Coronary artery (tissue), 2 donors: ENCODE measurements around the gene GCH1.
"Not testable (repeated sequence)": the region's sequence is repeated elsewhere in the genome, so short reads cannot be mapped to it uniquely, and the experiment has no call there.

Experiments used
- DNase-seq: peaks from one replicate; pipeline ENCODE4 v3.0.0-alpha.2; 2017; ENCODE audit warnings: low spot score
- H3K27ac ChIP-seq, 2 donors: fragments of 200-600 bp; sonication (generic); one replicate each; pipeline ENCODE4 v1.5.1; 2016 to 2019
- H3K4me3 ChIP-seq: fragments of 200-600 bp; sonication (generic); 2 replicates; pipeline ENCODE4 v1.5.1; 2016; ENCODE audit warnings: mild to moderate bottlenecking, moderate library complexity
- TF ChIP-seq, protein P1 (sequence below): fragments of 200-600 bp; sonication (generic); IDR thresholded peaks from one replicate; pipeline ENCODE4 v1.5.1; 2019; ENCODE audit warnings: antibody characterized with exemption

The GCH1 gene

DNA sequence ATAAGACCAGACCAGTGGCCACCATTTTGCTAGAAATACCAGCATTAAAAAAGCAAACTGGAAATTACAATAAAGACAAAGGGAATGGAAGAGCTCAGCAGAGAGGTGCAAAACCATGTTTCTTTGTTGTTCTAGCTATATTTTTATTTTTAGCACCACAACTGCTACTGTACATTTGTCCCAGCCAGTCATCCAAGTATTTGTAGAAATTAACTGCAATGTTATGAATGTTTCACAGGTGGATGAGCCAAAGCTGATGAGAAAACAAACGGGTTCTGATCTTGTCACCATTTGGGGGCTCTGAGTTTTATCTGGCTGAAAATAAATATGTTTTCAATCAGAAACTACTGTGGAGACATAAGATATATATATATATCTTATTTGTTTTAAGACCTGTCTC is 24.9 kb upstream of the GCH1 start:
- DNase-seq = no peak
- TF ChIP-seq, protein P1, sequence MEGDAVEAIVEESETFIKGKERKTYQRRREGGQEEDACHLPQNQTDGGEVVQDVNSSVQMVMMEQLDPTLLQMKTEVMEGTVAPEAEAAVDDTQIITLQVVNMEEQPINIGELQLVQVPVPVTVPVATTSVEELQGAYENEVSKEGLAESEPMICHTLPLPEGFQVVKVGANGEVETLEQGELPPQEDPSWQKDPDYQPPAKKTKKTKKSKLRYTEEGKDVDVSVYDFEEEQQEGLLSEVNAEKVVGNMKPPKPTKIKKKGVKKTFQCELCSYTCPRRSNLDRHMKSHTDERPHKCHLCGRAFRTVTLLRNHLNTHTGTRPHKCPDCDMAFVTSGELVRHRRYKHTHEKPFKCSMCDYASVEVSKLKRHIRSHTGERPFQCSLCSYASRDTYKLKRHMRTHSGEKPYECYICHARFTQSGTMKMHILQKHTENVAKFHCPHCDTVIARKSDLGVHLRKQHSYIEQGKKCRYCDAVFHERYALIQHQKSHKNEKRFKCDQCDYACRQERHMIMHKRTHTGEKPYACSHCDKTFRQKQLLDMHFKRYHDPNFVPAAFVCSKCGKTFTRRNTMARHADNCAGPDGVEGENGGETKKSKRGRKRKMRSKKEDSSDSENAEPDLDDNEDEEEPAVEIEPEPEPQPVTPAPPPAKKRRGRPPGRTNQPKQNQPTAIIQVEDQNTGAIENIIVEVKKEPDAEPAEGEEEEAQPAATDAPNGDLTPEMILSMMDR = no peak
- no peak overlapping the region for H3K27ac ChIP-seq
- H3K4me3 ChIP-seq = no peak overlapping the region

DNA sequence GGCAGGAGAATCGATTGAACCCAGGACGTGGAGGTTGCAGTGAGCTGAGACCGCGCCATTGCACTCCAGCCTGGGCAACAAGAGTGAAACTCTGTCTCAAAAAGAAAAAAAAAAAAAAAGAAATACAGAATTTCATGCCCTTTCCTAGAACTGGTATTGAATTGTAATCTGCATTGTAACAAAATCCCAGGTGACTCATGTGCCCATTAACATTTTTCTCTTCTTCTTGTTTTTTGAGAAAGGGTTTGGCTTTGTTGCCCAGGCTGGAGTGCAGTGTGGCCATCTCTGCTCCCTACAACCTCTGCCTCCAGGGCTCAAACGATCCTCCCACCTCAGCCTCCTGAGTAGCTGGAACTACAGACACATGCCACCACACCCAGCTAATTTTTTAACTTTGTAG is 23.9 kb upstream of the GCH1 start:
- H3K4me3 ChIP-seq, DNase-seq, H3K27ac ChIP-seq: not testable (repeated sequence)

DNA sequence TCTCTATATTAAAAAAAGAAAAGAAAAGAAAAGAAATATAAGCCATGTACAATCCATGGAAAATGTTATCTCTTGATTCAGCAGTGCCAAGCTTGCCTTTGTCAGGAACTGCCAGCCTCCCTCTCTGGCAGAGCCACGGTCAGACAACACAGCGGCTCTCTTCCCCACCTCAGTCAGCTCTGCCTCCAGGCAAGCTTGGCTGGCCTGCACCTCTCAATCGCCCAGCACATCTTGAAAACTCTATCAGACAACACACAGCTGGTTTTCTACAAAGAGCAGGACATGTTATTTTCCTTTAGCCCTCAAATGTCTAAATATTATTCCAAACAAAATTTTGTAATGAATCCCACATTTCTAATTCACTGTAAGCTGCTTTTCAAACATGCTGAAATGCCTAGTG is 20.0 kb upstream of the GCH1 start:
- Histone ChIP-seq H3K27ac (no peak overlapping the region), H3K4me3 (no peak overlapping the region)
- no peak for DNase-seq
- TF ChIP-seq, protein P1 = no peak

DNA sequence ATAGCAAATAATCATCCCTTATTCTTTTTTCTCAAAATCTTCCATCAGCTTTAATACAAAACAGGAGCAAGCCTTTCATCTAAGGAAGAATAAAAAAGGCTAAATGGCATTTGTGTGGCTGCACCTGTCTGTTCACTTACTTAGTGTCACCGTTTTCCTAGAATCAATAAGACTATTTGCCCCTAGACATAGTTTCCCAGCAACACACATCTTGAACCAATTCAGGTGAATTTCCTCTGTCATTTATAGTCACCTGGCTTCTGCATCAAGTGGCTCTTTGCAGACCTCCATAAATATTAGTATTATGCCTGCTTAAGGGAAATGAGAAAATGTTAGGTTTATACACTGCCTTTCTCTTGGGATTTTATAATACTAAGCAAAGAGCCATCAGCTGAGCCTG is 17.4 kb upstream of the GCH1 start:
- TF ChIP-seq, protein P1 = no peak
- DNase-seq = no peak

DNA sequence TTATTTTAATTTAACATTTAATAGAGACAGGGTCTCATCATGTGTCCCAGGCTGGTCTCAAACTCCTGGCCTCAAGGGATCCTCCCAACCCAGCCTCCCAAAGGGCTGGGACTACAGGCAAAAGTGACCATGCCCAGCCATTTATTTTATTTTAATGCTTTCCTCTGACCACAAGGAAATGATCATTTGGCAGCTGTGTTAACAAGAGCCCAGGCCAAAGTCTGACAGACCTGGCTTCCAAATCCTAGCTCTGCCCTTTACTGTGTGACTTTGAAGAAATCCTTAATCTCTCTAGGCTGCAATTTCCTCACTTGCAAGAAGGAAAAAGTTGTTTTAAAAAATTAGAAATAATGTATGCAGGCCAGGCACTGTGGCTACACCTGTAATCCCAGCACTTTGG is 16.7 kb upstream of the GCH1 start:
- TF ChIP-seq, protein P1 = no peak

More for the DNA sequence above, 17.4 kb upstream of the GCH1 start:
- H3K27ac ChIP-seq = no peak overlapping the region
- no peak overlapping the region for H3K4me3 ChIP-seq

DNA sequence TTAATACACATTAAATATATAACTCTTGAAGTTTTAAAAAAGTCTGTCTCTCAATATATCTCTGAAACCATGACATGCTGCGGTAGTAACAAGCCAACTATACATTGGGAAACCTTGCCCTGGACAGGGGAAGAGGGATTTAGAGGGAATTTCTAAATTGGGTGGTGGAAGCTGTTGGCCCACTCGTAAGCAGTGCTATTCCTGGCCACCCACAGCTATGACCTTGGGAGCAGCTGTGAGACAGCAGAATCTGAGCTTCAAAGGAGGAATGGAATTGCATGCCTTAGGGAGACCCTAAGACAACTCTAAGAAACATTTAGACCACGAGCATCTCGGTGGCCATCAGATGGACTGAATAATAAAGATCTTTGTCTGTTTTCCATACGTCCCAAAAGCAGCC is 15.8 kb upstream of the GCH1 start:
- Histone ChIP-seq H3K4me3 (no peak overlapping the region), H3K27ac (no peak overlapping the region)
- no peak for DNase-seq
- TF ChIP-seq, protein P1 = no peak

More for the DNA sequence above, 16.7 kb upstream of the GCH1 start:
- DNase-seq = no peak
- no peak overlapping the region for H3K27ac ChIP-seq
- H3K4me3 ChIP-seq = no peak overlapping the region

DNA sequence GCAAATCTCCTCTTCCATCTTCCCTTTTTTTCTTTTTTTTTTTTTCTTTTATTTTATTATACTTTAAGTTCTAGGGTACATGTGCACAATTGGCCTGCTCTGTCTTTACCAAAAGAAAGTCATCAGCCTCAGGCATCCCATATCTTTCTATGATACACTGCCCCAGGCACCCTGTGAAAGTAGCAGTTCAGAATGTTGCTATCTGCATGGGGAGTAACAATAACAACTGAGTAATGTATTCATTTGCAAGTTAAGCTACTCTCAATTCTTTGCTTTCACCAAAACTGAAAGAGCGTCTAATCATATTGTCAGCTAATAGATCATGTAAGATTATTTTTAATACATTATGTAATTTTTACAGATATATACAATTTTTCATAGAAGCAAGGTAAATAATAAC is 13.5 kb upstream of the GCH1 start:
- TF ChIP-seq, protein P1 = no peak
- no peak for DNase-seq

More for the DNA sequence above, 13.5 kb upstream of the GCH1 start:
- no peak overlapping the region for H3K27ac ChIP-seq
- H3K4me3 ChIP-seq = no peak overlapping the region
